Measurements from ENCODE around the gene MX1. TPM values are rescaled to one million over a fixed set of nuclear protein-coding genes. Genes with fewer than 3 reads are reported as not detected.

MX1 gene
- total and polyA plus RNA-seq, 2 donors (not counting 3 experiments of a cell fraction or from before 2014, with no cell fraction given) = 5.9 to 25.1 TPM

DNA sequence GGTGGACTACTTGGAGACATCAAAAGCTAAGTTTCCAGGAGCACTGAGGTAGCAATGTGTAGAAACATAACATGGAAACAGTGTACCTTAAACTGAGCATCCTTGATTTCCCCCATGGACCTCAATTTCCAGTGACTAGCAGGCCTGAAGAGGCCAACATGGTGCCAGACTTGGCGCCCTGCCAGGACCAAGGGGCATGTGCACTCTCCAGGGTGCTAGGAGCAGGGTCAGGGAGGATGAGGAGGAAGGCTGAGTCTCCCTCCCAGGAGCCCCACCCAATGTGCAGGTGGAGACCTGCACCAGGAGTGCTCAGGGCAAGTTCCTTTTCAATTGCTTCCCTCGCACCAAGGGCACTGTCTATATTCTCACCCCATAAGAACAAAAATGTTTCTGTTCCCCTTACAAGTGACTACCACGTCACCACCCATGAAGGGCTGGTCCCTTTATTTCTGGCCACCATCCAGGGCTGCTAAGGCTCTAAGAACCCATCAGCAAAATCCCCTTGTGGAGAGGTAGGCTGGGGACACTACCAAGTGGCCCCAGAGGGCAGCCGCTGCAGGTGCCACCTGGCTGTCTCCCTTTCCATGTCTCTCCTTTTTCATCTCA is 39.2 kb downstream of the MX1 start:
- no peak overlapping the region for H2AFZ ChIP-seq (ENCODE audit: low read depth, low read length)
- no peak for DNase-seq (ENCODE audit: low read depth, low spot score)
- no peak overlapping the region for H3K9ac ChIP-seq (replicated peaks; ENCODE audit: extremely low read depth, insufficient read depth, low read length)
- intact Hi-C loops (cut with micrococcal nuclease) (no loop called here), dilution Hi-C loops (cut with MboI; ENCODE audit: extremely low pct_ligation_motif_present, low sequenced_read_pairs) (no loop called here)
- no peaks in the 10 kb centered on the region for H3K9me3 ChIP-seq (replicated peaks; ENCODE audit: control insufficient read depth, insufficient read depth, low read length)
- H3K4me2 ChIP-seq (ENCODE audit: insufficient read depth, low read length) = no peak overlapping the region
- H3K27me3 ChIP-seq (ENCODE audit: control insufficient read depth in 2 of 2, insufficient read depth in 2 of 2, low read length in 2 of 2) = no peaks in the 10 kb centered on the region
- ChIA-PET CTCF (interaction anchor here (0.9 kb wide), 1 partner anchor 182 kb away, joined by 3 read pairs; no protein-coding TSS in a partner anchor), POLR2A (no interaction called here)
- no peaks in the 10 kb centered on the region for H4K20me1 ChIP-seq (replicated peaks; ENCODE audit: control insufficient read depth, extremely low read depth, insufficient read depth, low read length)
- no peaks in the 10 kb centered on the region for H3K4me1 ChIP-seq (ENCODE audit: control insufficient read depth, extremely low read depth, insufficient read depth, low read length)
- no peaks in the 10 kb centered on the region for H3K36me3 ChIP-seq (ENCODE audit: control insufficient read depth in 2 of 2, extremely low read depth in 1 of 2, insufficient read depth in 2 of 2, low read length in 2 of 2)
- no peak overlapping the region for H3K4me3 ChIP-seq (replicated peaks in 1 of 3; ENCODE audit: insufficient read depth in 1 of 3, low read depth in 1 of 3, low read length in 3 of 3)
- TF ChIP-seq MYC (IDR thresholded peaks at IDR 0.05; ENCODE audit: low read depth, low read length) = no peak
- no peak for TF ChIP-seq MAX (IDR thresholded peaks at IDR 0.05; ENCODE audit: insufficient read depth, insufficient read length)
- TF ChIP-seq POLR2AphosphoS5 (IDR thresholded peaks at IDR 0.05; ENCODE audit: insufficient read depth, low read depth, low read length) = no peak
- no peak for TF ChIP-seq GATA2 (IDR thresholded peaks at IDR 0.05; ENCODE audit: insufficient read depth, insufficient read length, low read depth, low read length)
- TF ChIP-seq POLR2A (IDR thresholded peaks at IDR 0.05; ENCODE audit: low read depth, low read length) = no peak
- TF ChIP-seq FOS (IDR thresholded peaks at IDR 0.05; ENCODE audit: borderline replicate concordance, insufficient read depth, low read length) = no peak
- TF ChIP-seq EZH2 (IDR thresholded peaks at IDR 0.05; ENCODE audit: borderline replicate concordance, low read depth, low read length, severe bottlenecking) = no peak
- TF ChIP-seq JUN (IDR thresholded peaks at IDR 0.05; ENCODE audit: borderline replicate concordance, insufficient read depth, insufficient read length, low read depth) = no peak
- TF ChIP-seq, protein P1, sequence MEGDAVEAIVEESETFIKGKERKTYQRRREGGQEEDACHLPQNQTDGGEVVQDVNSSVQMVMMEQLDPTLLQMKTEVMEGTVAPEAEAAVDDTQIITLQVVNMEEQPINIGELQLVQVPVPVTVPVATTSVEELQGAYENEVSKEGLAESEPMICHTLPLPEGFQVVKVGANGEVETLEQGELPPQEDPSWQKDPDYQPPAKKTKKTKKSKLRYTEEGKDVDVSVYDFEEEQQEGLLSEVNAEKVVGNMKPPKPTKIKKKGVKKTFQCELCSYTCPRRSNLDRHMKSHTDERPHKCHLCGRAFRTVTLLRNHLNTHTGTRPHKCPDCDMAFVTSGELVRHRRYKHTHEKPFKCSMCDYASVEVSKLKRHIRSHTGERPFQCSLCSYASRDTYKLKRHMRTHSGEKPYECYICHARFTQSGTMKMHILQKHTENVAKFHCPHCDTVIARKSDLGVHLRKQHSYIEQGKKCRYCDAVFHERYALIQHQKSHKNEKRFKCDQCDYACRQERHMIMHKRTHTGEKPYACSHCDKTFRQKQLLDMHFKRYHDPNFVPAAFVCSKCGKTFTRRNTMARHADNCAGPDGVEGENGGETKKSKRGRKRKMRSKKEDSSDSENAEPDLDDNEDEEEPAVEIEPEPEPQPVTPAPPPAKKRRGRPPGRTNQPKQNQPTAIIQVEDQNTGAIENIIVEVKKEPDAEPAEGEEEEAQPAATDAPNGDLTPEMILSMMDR (IDR thresholded peaks at IDR 0.05; ENCODE audit: extremely low read depth in 1 of 2, insufficient read depth in 1 of 2, low read depth in 1 of 2, low read length in 2 of 2) = no peak
- no peak for FAIRE-seq
- H3K79me2 ChIP-seq (ENCODE audit: control insufficient read depth, insufficient read depth, low read length) = no peaks in the 10 kb centered on the region
- no peaks in the 10 kb centered on the region for H3K9me1 ChIP-seq (replicated peaks; ENCODE audit: control insufficient read depth, extremely low read depth, insufficient read depth, low read length)
- BruUV-seq (replicated peaks) = no TSS peak
- no peak overlapping the region for H3K27ac ChIP-seq (ENCODE audit: insufficient read depth, low read depth, low read length)

All from endothelial cell of umbilical vein (primary cell).